Tibial nerve (tissue), 4 donors: ENCODE results near the gene SLC6A17. TPM values are rescaled to one million over a fixed set of nuclear protein-coding genes. Genes with fewer than 3 reads are reported as not detected.
A peak's percentile ranks its signal among the peaks of the same experiment; 100 is the strongest.

Source experiments
- DNase-seq, 2 donors: peaks; one replicate each; pipeline ENCODE4 v3.0.0-alpha.2; 2019; ENCODE audit warnings: low spot score in 2 of 2
- H3K27ac ChIP-seq, 4 donors: fragments of 200-600 bp; sonication (generic) in 3 of 4; one replicate each; pipeline ENCODE4 v1.5.1; 2017 to 2019; ENCODE audit warnings: mild to moderate bottlenecking in 1 of 4
- H3K27me3 ChIP-seq, 2 donors: fragments of 200-600 bp; sonication (generic) in 1 of 2; one replicate each; pipeline versions ENCODE4 v1.5.1 to v1.6.0; 2017 to 2019
- H3K36me3 ChIP-seq, 3 donors: fragments of 200-600 bp; sonication (generic); one replicate each; pipeline ENCODE4 v1.5.1; 2018 to 2019
- H3K4me1 ChIP-seq, 4 donors: fragments of 200-600 bp; sonication (generic) in 3 of 4; one replicate each; pipeline ENCODE4 v1.5.1; 2017 to 2019
- H3K4me3 ChIP-seq, 4 donors: fragments of 200-600 bp; sonication (generic) in 3 of 4; one replicate each; pipeline ENCODE4 v1.5.1; 2017 to 2019; ENCODE audit warnings: mild to moderate bottlenecking in 1 of 4, moderate library complexity in 1 of 4
- H3K9me3 ChIP-seq, 4 donors: fragments of 200-600 bp; sonication (generic) in 3 of 4; one replicate each; pipeline ENCODE4 v1.5.1; 2017 to 2019
- EP300 ChIP-seq, 2 donors: sonication (generic); formaldehyde crosslinking; IDR thresholded peaks; one replicate each; pipeline ENCODE4 v1.6.1; 2017; ENCODE audit warnings: antibody characterized with exemption in 2 of 2, mild to moderate bottlenecking in 1 of 2
- POLR2A ChIP-seq, 2 donors: fragments of 450-650 bp; IDR thresholded peaks; one replicate each; pipeline ENCODE4 v1.6.1; 2017; ENCODE audit warnings: antibody characterized with exemption in 2 of 2, mild to moderate bottlenecking in 2 of 2, moderate library complexity in 2 of 2
- WGBS, 2 donors: methylation state at CpG; one replicate each; pipeline ENCODE4 v1.1.5; 2018; 5-methylcytosine and 5-hydroxymethylcytosine counted together
- total RNA-seq, 4 donors: library from RNA; depleted of rRNA; stranded (reverse); fragments of >200 nt; gene quantifications; one replicate each; pipeline ENCODE4 v1.1.0, GENCODE V29; 2016
- TF ChIP-seq, protein P1 (sequence below), 5 experiments: fragments of 200-600 bp in 3 of 5; fragments of 450-650 bp in 2 of 5; sonication (generic) in 3 of 5; IDR thresholded peaks; one replicate each; pipeline ENCODE4 v1.5.1; 2016 to 2019; ENCODE audit warnings: antibody characterized with exemption in 5 of 5, mild to moderate bottlenecking in 3 of 5, moderate library complexity in 2 of 5

SLC6A17 gene
- total RNA-seq, 4 donors from 2014 or later: under 0.01 to 0.22 TPM; not detected in 2

DNA sequence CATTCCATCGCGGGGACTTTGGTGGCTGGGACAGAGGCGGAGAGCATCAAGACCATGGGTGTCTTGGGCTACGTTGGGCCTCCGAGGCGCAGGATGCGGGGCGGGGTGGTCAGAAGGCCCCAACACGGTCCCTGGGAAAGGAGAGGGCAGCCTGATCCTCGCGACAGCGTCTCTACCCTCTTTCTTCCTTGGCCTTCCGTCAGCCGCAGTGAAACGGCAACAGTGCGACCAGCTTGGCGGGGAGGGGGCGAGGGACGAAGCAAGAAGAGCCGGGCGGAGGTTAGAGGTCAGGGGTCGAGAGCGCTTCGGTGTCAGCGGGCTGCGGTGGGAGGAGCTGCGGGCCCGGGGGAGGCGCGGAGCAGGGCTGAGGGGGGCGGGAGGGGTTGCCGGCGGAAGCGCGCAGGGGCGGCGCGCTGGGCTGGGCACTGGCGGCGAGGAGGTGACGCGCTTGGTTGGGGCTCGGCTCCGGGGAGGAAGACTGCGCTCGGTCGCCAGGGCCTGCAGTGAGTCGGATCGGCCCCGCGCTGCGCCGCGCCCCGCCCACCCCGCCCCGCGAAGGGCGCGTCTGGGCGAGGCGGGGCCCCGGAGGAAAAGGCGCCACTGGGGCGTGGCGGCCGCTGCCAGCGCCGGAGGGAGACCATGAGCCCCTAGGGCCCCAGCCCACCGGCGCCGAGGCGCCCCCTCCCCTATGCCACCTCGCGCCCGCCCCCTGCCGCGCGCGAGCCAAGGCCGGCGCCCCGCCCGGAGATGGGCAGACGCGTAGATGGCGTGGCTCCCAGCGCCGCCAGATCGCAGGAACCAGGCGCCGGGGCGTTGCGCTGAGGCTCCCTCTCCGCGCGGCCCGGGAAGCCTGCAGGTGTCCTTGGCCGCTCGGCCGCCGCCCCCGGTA, 59.7 kb downstream of the SLC6A17 start, which contains the start of gene KCNC4:
KCNC4 (plus strand) TSS at position 600 of the 889 bp plus-strand sequence. CDS start 1,186 bp downstream, outside the sequence.
- Histone ChIP-seq H3K9me3 (no peaks in the 10 kb centered on the region), H3K27ac (peak within 1 kb of the TSS; percentile 70 to 95 (median 92)), H3K4me1 (peaks cover 0 to 49% (median 7%) of the 10 kb centered on the region in 4 donors), H3K4me3 (peak within 1 kb of the TSS; percentile 64 to 92 (median 87)), H3K27me3 (no peaks in the 10 kb centered on the region), H3K36me3 (no peaks in the 10 kb centered on the region)
- TF ChIP-seq, protein P1, sequence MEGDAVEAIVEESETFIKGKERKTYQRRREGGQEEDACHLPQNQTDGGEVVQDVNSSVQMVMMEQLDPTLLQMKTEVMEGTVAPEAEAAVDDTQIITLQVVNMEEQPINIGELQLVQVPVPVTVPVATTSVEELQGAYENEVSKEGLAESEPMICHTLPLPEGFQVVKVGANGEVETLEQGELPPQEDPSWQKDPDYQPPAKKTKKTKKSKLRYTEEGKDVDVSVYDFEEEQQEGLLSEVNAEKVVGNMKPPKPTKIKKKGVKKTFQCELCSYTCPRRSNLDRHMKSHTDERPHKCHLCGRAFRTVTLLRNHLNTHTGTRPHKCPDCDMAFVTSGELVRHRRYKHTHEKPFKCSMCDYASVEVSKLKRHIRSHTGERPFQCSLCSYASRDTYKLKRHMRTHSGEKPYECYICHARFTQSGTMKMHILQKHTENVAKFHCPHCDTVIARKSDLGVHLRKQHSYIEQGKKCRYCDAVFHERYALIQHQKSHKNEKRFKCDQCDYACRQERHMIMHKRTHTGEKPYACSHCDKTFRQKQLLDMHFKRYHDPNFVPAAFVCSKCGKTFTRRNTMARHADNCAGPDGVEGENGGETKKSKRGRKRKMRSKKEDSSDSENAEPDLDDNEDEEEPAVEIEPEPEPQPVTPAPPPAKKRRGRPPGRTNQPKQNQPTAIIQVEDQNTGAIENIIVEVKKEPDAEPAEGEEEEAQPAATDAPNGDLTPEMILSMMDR (IDR thresholded peaks at IDR 0.05): peak in 3 of 5 experiments; percentile 7 to 18 (median 14)
- TF ChIP-seq POLR2A (IDR thresholded peaks at IDR 0.05) (peak in 1 of 2 donors; percentile 45), EP300 (IDR thresholded peaks at IDR 0.05) (peak in 1 of 2 donors; percentile 42)
- peak; percentile 52 to 65 for DNase-seq
- 3 to 5% methylated on average over 31 to 49 of the region's 103 CpGs for WGBS, 2 donors

DNA sequence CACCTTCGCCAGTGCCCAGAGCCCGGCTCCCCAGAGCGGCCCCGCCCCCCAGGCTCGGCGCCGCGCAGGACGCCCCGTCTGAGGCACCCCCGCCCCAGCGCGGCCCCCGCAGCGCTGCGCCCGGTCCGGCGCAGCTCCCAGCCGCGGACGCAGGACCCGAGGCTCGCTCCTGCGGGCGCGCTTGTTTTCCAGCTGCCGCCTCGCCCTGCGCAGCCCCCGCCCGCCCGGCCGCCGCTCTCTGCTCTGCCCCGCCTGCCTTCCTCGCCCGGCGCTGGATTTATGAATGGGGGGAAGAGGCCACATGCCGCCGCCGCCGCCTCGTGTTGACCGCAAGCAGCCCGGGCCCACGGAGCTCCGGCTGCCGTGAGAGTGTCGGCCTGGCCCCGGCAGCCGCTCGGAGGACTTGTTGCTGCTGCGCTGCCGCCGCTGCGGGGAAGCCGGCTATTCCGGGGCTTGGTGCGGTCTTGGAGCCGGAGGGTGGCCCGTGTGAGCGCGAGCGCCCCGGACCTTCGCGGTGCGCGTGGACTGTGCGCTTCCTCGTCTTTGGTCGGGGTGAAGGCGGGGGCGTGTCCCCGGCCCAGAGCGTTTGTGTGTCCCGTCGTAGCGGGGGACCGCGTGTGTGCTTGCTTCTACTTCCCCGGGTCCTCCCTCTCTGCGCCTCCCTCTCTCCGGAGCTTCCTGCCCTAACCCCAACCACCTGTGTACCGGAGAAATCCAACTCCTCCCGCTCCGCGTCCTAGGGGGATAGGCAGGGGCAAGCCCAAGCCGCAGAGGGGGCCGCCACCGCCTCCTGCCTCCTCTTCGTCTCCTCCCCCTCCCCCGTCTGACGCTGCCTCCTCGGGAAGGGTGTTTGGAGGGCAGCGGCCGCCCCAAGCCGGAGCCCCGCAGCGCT, 60.6 kb downstream of the SLC6A17 start:
- Histone ChIP-seq H3K9me3 (no peaks in the 10 kb centered on the region), H3K4me3 (peak overlapping the region; percentile 64 to 92 (median 87)), H3K4me1 (peaks cover 0 to 55% (median 7%) of the 10 kb centered on the region in 4 donors), H3K36me3 (peaks cover 0 to under 1% (median 0%) of the 10 kb centered on the region in 3 donors), H3K27me3 (no peaks in the 10 kb centered on the region), H3K27ac (peak overlapping the region; percentile 70 to 95 (median 92))
- TF ChIP-seq POLR2A (IDR thresholded peaks at IDR 0.05) (no peak), EP300 (IDR thresholded peaks at IDR 0.05) (no peak)
- TF ChIP-seq, protein P1 (IDR thresholded peaks at IDR 0.05): no peak
- DNase-seq: peak in 1 of 2 donors; percentile 23
- 1% methylated on average over 39 to 46 of the region's 101 CpGs for WGBS, 2 donors

DNA sequence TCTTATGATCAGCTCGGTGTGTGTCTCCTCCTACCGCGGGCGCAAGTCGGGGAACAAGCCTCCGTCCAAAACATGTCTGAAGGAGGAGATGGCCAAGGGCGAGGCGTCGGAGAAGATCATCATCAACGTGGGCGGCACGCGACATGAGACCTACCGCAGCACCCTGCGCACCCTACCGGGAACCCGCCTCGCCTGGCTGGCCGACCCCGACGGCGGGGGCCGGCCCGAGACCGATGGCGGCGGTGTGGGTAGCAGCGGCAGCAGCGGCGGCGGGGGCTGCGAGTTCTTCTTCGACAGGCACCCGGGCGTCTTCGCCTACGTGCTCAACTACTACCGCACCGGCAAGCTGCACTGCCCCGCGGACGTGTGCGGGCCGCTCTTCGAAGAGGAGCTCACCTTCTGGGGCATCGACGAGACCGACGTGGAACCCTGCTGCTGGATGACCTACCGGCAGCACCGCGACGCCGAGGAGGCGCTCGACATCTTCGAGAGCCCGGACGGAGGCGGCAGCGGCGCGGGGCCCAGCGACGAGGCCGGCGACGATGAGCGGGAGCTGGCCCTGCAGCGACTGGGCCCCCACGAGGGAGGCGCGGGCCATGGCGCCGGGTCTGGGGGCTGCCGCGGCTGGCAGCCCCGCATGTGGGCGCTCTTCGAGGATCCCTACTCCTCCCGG, 61.3 kb downstream of the SLC6A17 start:
- Histone ChIP-seq H3K27me3 (no peaks in the 10 kb centered on the region), H3K27ac (peak overlapping the region in 3 of 4 donors; percentile 3 to 93 (median 10)), H3K36me3 (peaks cover 0 to 5% (median 0%) of the 10 kb centered on the region in 3 donors), H3K9me3 (no peaks in the 10 kb centered on the region), H3K4me3 (peak overlapping the region; percentile 64 to 92 (median 87)), H3K4me1 (peaks cover 0 to 55% (median 7%) of the 10 kb centered on the region in 4 donors)
- WGBS, 2 donors: 17 to 22% methylated on average over 36 to 44 of the region's 81 CpGs
- peak in 1 of 2 donors; percentile 7 for DNase-seq
- no peak for TF ChIP-seq POLR2A (IDR thresholded peaks at IDR 0.05)
- TF ChIP-seq, protein P1 (IDR thresholded peaks at IDR 0.05): no peak
- no peak for TF ChIP-seq EP300 (IDR thresholded peaks at IDR 0.05)

DNA sequence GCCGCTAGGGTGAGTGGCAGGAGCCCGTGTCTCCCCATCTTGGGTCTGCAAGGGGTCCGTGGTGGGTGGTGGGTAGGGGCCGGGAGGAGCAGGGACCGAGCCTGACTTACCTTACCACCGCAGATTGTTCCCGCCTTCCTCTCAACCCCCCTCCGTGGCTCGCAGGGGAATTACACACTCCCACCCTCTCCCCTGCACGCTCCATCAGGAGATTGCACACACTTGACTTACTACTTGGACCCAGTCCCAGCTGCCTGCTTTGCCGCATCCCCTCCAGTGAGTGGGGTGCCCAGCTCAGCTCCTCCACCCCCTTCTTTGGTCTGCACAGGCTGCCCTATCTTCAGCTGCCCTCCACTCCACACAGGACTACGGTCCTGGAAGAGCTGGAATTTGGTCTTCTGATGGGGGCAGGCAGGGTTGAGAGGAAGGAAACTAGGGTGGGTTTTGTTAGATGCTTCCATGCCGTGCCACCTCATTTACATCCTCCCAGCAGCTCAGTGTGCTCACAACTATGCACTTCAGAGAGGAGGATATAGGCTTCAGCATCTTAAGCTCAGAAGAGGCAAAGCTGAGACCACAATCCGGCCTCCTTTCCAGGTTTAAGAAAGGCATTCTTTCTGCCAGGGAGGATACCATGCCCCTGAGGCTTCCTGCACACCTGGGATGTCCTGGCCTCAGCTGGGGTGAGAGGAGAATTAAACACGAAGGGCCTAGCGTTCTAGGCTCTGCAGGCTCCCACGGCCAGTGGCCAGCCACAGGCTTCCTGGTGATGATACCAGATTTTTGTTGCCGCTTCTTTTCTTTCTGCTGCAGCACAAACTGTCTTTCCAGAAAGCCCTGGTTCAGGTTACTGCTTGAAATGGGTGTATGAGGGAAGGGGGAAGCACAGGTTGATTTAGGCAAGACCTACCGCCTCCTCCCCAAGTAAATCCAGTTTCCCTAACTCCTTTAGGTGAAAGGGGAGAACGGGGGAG, 62.2 kb downstream of the SLC6A17 start:
- peak overlapping the region in 2 of 4 donors; percentile 64 to 92 for H3K4me3 ChIP-seq
- 55 to 58% methylated on average over 20 of the region's 20 CpGs for WGBS, 2 donors
- no peak for DNase-seq
- H3K4me1 ChIP-seq: peaks cover 0 to 55% (median 7%) of the 10 kb centered on the region in 4 donors
- H3K27ac ChIP-seq: peak overlapping the region in 3 of 4 donors; percentile 3 to 20 (median 10)
- H3K9me3 ChIP-seq: no peaks in the 10 kb centered on the region
- H3K27me3 ChIP-seq: no peaks in the 10 kb centered on the region
- peaks cover 0 to 6% (median 0%) of the 10 kb centered on the region in 3 donors for H3K36me3 ChIP-seq
- TF ChIP-seq, protein P1 (IDR thresholded peaks at IDR 0.05): no peak
- TF ChIP-seq EP300 (IDR thresholded peaks at IDR 0.05) (no peak), POLR2A (IDR thresholded peaks at IDR 0.05) (no peak)
